Pancreas (tissue), 10 donors: ENCODE measurements around the gene KPNA1. TPM values are rescaled to one million over a fixed set of nuclear protein-coding genes. Genes with fewer than 3 reads are reported as not detected.
A peak's percentile ranks its signal among the peaks of the same experiment; 100 is the strongest.

Experiments
- ATAC-seq, 4 donors: fragments of 200-7000 bp; cut with Tn5 transposase; one replicate each; pipeline versions ENCODE4 v1.8.0 to v1.9.1; 2020; ENCODE audit warnings: mild to moderate bottlenecking in 4 of 4, moderate library complexity in 4 of 4
- DNase-seq, 6 donors: peaks; one replicate each; pipeline ENCODE4 v3.0.0-alpha.2; 2020
- FAIRE-seq: peaks from 2 replicates; lab custom pipeline; 2012; peaks lifted over from hg19 to GRCh38; lab: Jason Lieb, UNC
- H3K27ac ChIP-seq, 4 donors: fragments of 200-600 bp; sonication (generic); 1 replicate in 3 of 4; 2 replicates in 1 of 4; pipeline versions ENCODE4 v1.5.0 to v1.8.0; 2020
- H3K27me3 ChIP-seq, 4 donors: fragments of 200-600 bp; one replicate each; pipeline ENCODE4 v1.8.0; 2021
- H3K36me3 ChIP-seq, 3 donors: fragments of 200-600 bp; sonication (generic) in 1 of 3; one replicate each; pipeline versions ENCODE4 v1.5.0 to v1.8.0; 2020 to 2021
- H3K4me1 ChIP-seq, 3 donors: fragments of 200-600 bp; one replicate each; pipeline ENCODE4 v1.8.0; 2021
- H3K4me3 ChIP-seq, 4 donors: fragments of 200-600 bp; sonication (generic) in 2 of 4; one replicate each; pipeline versions ENCODE4 v1.5.0 to v1.8.0; 2020 to 2021
- H3K9me3 ChIP-seq, 4 donors: fragments of 200-600 bp; one replicate each; pipeline ENCODE4 v1.8.0; 2021
- WGBS, 2 donors: extraction: QIAGEN DNeasy Blood & Tissue Kit; methylation state at CpG; one replicate each; pipeline ENCODE4 v1.1.7; 2013; 5-methylcytosine and 5-hydroxymethylcytosine counted together
- intact Hi-C, 3 donors: fragments of 100-400 bp; cut with DNase I; formaldehyde crosslinking; loops; one replicate each; pipeline versions ENCODE4 v1.11.1 to v1.14.2; 2022
- polyA plus RNA-seq, 2 donors: library from polyadenylated mRNA; stranded (reverse); fragments of 200-250 nt; gene quantifications; one replicate each; pipeline ENCODE4 v1.2.3, GENCODE V29; 2013
- total RNA-seq, 6 donors: library from RNA; stranded (reverse); fragmentation: NEBNext Ultra II Directional in 4 of 6; extraction: Animal tissue kit (Norgen Biotek cat#: 25700) in 4 of 6; gene quantifications; one replicate each; pipeline versions ENCODE4 v1.2.1 to v1.2.4, GENCODE V29; 2021 to 2023
- TF ChIP-seq, protein P1 (sequence below), 4 donors: fragments of 200-600 bp; sonication (generic) in 3 of 4; IDR thresholded peaks; one replicate each; pipeline versions ENCODE4 v1.5.0 to v1.8.0; 2021; ENCODE audit warnings: antibody characterized with exemption in 4 of 4
- donor health status: healthy with polysubstance abuse.
- donor health status: DM: no; HTN: no; CAD: no; lungs with moderate emphysema.
- donor health status: DM: no; HTN: no; CAD: no.
- donor health status: control.
- donor health status: control.
- donor health status: Bipolar disorder and iron deficiency.
- donor health status: DM: yes; HTN: yes; CAD: no.
- donor health status: DM: no; HTN: no; CAD: no.
- donor health status: DM: no; HTN: no; CAD: no.
- donor health status: DM: yes; HTN: yes; CAD: no.

KPNA1 gene
- total and polyA plus RNA-seq, 8 donors = 5.7 to 35.1 (median 21.8) TPM

DNA sequence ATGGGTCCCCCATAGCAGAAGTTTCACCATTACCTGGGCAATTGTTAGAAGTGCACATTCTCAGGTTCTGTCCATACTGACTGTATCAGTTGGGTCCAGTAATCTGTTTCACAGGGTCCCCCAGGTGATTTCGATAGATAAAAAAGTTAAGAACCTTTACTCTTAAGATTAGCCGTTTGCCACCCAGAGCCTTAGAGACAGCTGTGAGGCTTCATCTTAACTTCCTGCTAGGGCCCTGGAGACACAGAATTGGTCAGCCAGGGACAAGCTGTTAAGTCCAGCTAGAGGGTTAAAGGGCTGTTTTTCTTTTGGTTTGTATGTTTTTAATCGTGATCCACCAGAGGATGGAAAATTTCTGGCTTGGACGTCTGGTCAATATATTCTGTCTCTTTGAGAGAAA, 124.1 kb downstream of the KPNA1 start:
- no peaks in the 10 kb centered on the region for H3K36me3 ChIP-seq
- peak overlapping the region in 2 of 4 donors; percentile 64 to 77 for H3K27ac ChIP-seq
- H3K27me3 ChIP-seq = no peaks in the 10 kb centered on the region
- H3K9me3 ChIP-seq = no peaks in the 10 kb centered on the region
- ATAC-seq = no peak
- DNase-seq = no peak
- no peak for FAIRE-seq
- peaks cover 42 to 50% (median 47%) of the 10 kb centered on the region in 3 donors for H3K4me1 ChIP-seq
- WGBS, 2 donors = 30 to 32% methylated on average over 4 of the region's 4 CpGs
- TF ChIP-seq, protein P1, sequence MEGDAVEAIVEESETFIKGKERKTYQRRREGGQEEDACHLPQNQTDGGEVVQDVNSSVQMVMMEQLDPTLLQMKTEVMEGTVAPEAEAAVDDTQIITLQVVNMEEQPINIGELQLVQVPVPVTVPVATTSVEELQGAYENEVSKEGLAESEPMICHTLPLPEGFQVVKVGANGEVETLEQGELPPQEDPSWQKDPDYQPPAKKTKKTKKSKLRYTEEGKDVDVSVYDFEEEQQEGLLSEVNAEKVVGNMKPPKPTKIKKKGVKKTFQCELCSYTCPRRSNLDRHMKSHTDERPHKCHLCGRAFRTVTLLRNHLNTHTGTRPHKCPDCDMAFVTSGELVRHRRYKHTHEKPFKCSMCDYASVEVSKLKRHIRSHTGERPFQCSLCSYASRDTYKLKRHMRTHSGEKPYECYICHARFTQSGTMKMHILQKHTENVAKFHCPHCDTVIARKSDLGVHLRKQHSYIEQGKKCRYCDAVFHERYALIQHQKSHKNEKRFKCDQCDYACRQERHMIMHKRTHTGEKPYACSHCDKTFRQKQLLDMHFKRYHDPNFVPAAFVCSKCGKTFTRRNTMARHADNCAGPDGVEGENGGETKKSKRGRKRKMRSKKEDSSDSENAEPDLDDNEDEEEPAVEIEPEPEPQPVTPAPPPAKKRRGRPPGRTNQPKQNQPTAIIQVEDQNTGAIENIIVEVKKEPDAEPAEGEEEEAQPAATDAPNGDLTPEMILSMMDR (IDR thresholded peaks at IDR 0.05) = no peak
- H3K4me3 ChIP-seq = no peak overlapping the region
- intact Hi-C loops = loop anchor here in 1 of 3 donors (10.0 kb wide), 1 partner anchor 294 kb away; the partner anchor contains the start of gene PARP14

DNA sequence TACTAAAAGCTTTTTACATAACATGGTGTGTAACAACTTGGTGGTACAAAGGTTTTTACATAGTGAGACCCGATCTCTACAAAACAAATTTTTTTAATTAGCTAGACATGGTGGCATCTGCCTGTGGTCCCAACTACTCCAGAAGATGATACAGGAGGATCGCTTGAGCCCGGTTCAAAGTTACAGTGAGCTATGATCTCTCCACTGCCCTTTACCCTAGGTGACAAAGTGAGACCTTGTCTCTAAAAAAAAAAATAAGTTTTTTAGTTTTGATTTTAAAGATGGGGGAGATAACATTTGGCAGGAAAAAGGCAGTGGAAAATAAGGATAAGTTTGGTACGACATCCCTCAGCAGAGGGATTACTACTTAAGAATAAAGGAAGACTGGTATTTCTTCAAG, 124.8 kb downstream of the KPNA1 start:
- Histone ChIP-seq H3K27ac (peak overlapping the region in 2 of 4 donors; percentile 64 to 77), H3K4me1 (peaks cover 34 to 54% (median 53%) of the 10 kb centered on the region in 3 donors), H3K27me3 (no peaks in the 10 kb centered on the region), H3K9me3 (no peaks in the 10 kb centered on the region), H3K4me3 (no peak overlapping the region), H3K36me3 (no peaks in the 10 kb centered on the region)
- no peak for ATAC-seq
- TF ChIP-seq, protein P1 (IDR thresholded peaks at IDR 0.05) = no peak
- no peak for FAIRE-seq
- WGBS, 2 donors = 46 to 51% methylated on average over 4 of the region's 4 CpGs
- DNase-seq = no peak
- intact Hi-C loops = loop anchor here in 1 of 3 donors (10.0 kb wide), 1 partner anchor 295 kb away; the partner anchor contains the start of gene PARP14

DNA sequence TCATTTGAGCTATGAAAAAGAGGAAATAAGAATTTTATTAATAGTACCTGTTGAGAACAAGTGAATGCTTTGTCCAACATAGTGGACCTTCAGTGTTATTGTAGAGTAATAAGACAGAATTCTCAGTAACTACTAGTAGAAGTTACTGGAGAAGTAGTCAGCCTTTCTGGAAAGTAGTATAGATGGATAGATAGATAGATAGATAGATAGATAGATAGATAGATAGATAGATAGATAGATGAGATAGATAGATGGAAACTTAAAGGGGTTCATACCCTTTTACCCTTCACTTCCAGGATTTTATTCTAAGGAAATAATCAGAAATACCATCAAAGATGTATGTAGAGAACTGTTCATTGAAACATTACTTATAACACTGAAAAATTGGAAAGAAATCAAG, 125.5 kb downstream of the KPNA1 start:
- Histone ChIP-seq H3K4me1 (peaks cover 27 to 48% (median 47%) of the 10 kb centered on the region in 3 donors), H3K36me3 (no peaks in the 10 kb centered on the region), H3K27ac (no peak overlapping the region), H3K9me3 (no peaks in the 10 kb centered on the region), H3K27me3 (no peaks in the 10 kb centered on the region), H3K4me3 (no peak overlapping the region)
- FAIRE-seq (no peak), DNase-seq (no peak), ATAC-seq (no peak)
- intact Hi-C loops = no loop called here
- TF ChIP-seq, protein P1 (IDR thresholded peaks at IDR 0.05) = no peak

DNA sequence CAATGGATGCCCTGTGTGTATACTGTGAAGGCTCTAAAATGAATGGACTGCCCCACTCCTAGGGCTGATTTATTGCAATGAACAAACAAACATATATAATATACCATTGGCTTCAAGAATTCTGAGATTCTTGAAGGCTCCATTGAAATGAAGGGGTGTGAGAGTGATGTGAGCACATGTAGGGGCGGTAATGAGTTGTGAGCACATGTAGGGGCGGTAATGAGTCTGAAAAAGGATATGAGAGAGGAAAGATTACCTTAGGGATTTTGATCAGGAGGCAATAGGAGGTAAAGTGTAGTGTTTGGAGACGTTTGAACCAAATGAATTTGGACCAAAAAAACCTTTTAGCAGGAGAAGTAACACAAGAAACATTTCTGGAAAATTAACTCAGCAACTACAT, 127.0 kb downstream of the KPNA1 start:
- FAIRE-seq (no peak), ATAC-seq (no peak), DNase-seq (no peak)
- 43 to 48% methylated on average over 3 of the region's 3 CpGs for WGBS, 2 donors
- intact Hi-C loops = no loop called here
- TF ChIP-seq, protein P1 (IDR thresholded peaks at IDR 0.05) = no peak
- Histone ChIP-seq H3K27me3 (no peaks in the 10 kb centered on the region), H3K4me1 (peaks cover 13 to 35% (median 34%) of the 10 kb centered on the region in 3 donors), H3K27ac (no peak overlapping the region), H3K4me3 (no peak overlapping the region), H3K9me3 (no peaks in the 10 kb centered on the region), H3K36me3 (no peaks in the 10 kb centered on the region)
